SK-N-SH (cell line): ENCODE results near the gene VN1R4. TPM values are rescaled to one million over a fixed set of nuclear protein-coding genes. Genes with fewer than 3 reads are reported as not detected.

ENCODE experiments used
- CTCF ChIA-PET: fragments of 300-600, 350-600 bp; formaldehyde crosslinking; extraction: SDS; loops from one replicate; lab custom pipeline; 2021; lab: Yijun Ruan, JAX
- POLR2A ChIA-PET: fragments of 350-600 bp; sonication (Branson Sonifier 250); formaldehyde crosslinking; extraction: SDS; loops from one replicate; lab custom pipeline; 2020; ENCODE audit warnings: antibody characterized with exemption, inconsistent platforms; lab: Yijun Ruan, JAX
- DNase-seq: peaks from one replicate; pipeline ENCODE4 v3.0.0; 2012
- H2AFZ ChIP-seq: fragments of 200-600 bp; sonication (generic); 2 replicates; pipeline ENCODE4 v1.8.1; 2016; ENCODE audit warnings: antibody characterized with exemption, mild to moderate bottlenecking, low read depth
- H3F3A ChIP-seq: fragments of 200-600 bp; sonication (generic); replicated peaks from 2 replicates; pipeline ENCODE3; 2016; ENCODE audit warnings: antibody characterized with exemption, mild to moderate bottlenecking; ENCODE audit not compliant: insufficient read depth
- H3K27ac ChIP-seq, 2 experiments: fragments of 200-500 bp in 1 of 2; fragments of 200-600 bp in 1 of 2; sonication (Bioruptor generic) in 1 of 2; sonication (generic), shearing (Covaris generic) in 1 of 2; 2 replicates each; pipeline versions ENCODE4 v1.5.1 to v1.6.1; 2014 to 2016; ENCODE audit warnings: low read depth in 2 of 2, inconsistent platforms in 1 of 2, low read length in 1 of 2, mild to moderate bottlenecking in 1 of 2, mixed read lengths in 1 of 2
- H3K27me3 ChIP-seq: fragments of 200-600 bp; sonication (generic), shearing (Covaris generic); 2 replicates; pipeline ENCODE4 v1.6.1; 2016; ENCODE audit warnings: mixed run types; ENCODE audit not compliant: insufficient read depth
- H3K36me3 ChIP-seq, 2 experiments: fragments of 200-500 bp in 1 of 2; fragments of 200-600 bp in 1 of 2; sonication (Bioruptor generic) in 1 of 2; sonication (generic) in 1 of 2; replicated peaks in 1 of 2; 2 replicates each; pipeline versions ENCODE3 to v1.5.1; 2014 to 2016; ENCODE audit warnings: low read length in 1 of 2, mild to moderate bottlenecking in 1 of 2; ENCODE audit not compliant: insufficient read depth in 2 of 2, control insufficient read depth in 1 of 2
- H3K4me1 ChIP-seq, 2 experiments: fragments of 200-500 bp in 1 of 2; fragments of 200-600 bp in 1 of 2; sonication (Bioruptor generic) in 1 of 2; sonication (generic), shearing (Covaris generic) in 1 of 2; 2 replicates each; pipeline versions ENCODE4 v1.5.1 to v1.6.1; 2014 to 2016; ENCODE audit warnings: low read depth in 1 of 2, low read length in 1 of 2, mixed run types in 1 of 2; ENCODE audit not compliant: insufficient read depth in 2 of 2, control insufficient read depth in 1 of 2
- H3K4me2 ChIP-seq: fragments of 200-600 bp; sonication (generic), shearing (Covaris generic); 2 replicates; pipeline ENCODE4 v1.6.1; 2017; ENCODE audit warnings: mixed run types
- H3K4me3 ChIP-seq, 2 experiments: fragments of 200-500 bp in 1 of 2; fragments of 200-600 bp in 1 of 2; sonication (Bioruptor generic) in 1 of 2; sonication (generic), shearing (Covaris generic) in 1 of 2; 2 replicates each; pipeline versions ENCODE4 v1.5.1 to v1.8.1; 2014 to 2016; ENCODE audit warnings: low read depth in 2 of 2, inconsistent platforms in 1 of 2, low read length in 1 of 2, mild to moderate bottlenecking in 1 of 2, mixed read lengths in 1 of 2, moderate library complexity in 1 of 2
- H3K79me2 ChIP-seq: fragments of 200-600 bp; sonication (generic); 2 replicates; pipeline ENCODE4 v1.8.1; 2017; ENCODE audit warnings: mild to moderate bottlenecking; ENCODE audit not compliant: insufficient read depth
- H3K9ac ChIP-seq: fragments of 200-600 bp; sonication (generic); 2 replicates; pipeline ENCODE4 v1.6.1; 2017; ENCODE audit warnings: mixed run types
- H3K9me2 ChIP-seq: fragments of 200-600 bp; sonication (generic); 2 replicates; pipeline ENCODE4 v1.6.1; 2017; ENCODE audit warnings: mixed run types
- H3K9me3 ChIP-seq: fragments of 200-600 bp; sonication (generic); 2 replicates; pipeline ENCODE4 v1.6.1; 2017; ENCODE audit warnings: mixed run types, mild to moderate bottlenecking, moderate library complexity
- H4K20me1 ChIP-seq: fragments of 200-600 bp; sonication (generic); 2 replicates; pipeline ENCODE4 v1.6.1; 2017; ENCODE audit warnings: mild to moderate bottlenecking, mixed run types; ENCODE audit not compliant: insufficient read depth
- CHD2 ChIP-seq: fragments of 150-350 bp; IDR thresholded peaks from 2 replicates; pipeline ENCODE4 v1.6.1; 2018; ENCODE audit warnings: low read length; ENCODE audit not compliant: partially characterized antibody
- EP300 ChIP-seq, 2 experiments: IDR thresholded peaks; 2 replicates each; pipeline versions ENCODE4 v1.4.0 to v1.6.1; 2012; ENCODE audit warnings: borderline replicate concordance in 1 of 2, low read depth in 1 of 2, low read length in 1 of 2
- EZH2phosphoT487 ChIP-seq: fragments of 200-600 bp; sonication (generic); IDR thresholded peaks from 2 replicates; pipeline ENCODE4 v1.6.1; 2017; ENCODE audit warnings: low read depth, mixed run types, mild to moderate bottlenecking, antibody characterized with exemption, moderate library complexity, borderline replicate concordance
- FOSL2 ChIP-seq: IDR thresholded peaks from 2 replicates; pipeline ENCODE4 v1.4.0; 2012; ENCODE audit warnings: low read depth, mild to moderate bottlenecking, moderate library complexity, borderline replicate concordance
- FOXJ3 ChIP-seq: sonication (generic); formaldehyde crosslinking; IDR thresholded peaks from 2 replicates; pipeline ENCODE4 v1.5.1; 2020; ENCODE audit warnings: mild to moderate bottlenecking, missing genetic modification reagents
- FOXM1 ChIP-seq: IDR thresholded peaks from 2 replicates; pipeline ENCODE4 v1.4.0; 2012; ENCODE audit warnings: low read depth, mild to moderate bottlenecking
- GABPA ChIP-seq: IDR thresholded peaks from 2 replicates; pipeline ENCODE4 v1.4.0; 2012; ENCODE audit warnings: low read depth, mild to moderate bottlenecking
- GATA2 ChIP-seq: sonication (generic); formaldehyde crosslinking; IDR thresholded peaks from 2 replicates; pipeline ENCODE4 v1.5.0; 2020; ENCODE audit warnings: mild to moderate bottlenecking, missing genetic modification reagents
- MXI1 ChIP-seq: IDR thresholded peaks from 2 replicates; pipeline ENCODE4 v1.6.1; 2012; ENCODE audit warnings: mild to moderate bottlenecking, low read depth, low read length, improper control_type of control experiment
- NFIC ChIP-seq: IDR thresholded peaks from 2 replicates; pipeline ENCODE4 v1.4.0; 2012; ENCODE audit warnings: borderline replicate concordance
- NRF1 ChIP-seq: IDR thresholded peaks from 2 replicates; pipeline ENCODE4 v1.6.1; 2012; ENCODE audit warnings: low read depth, mild to moderate bottlenecking, low read length
- POLR2AphosphoS5 ChIP-seq: IDR thresholded peaks from 2 replicates; pipeline ENCODE4 v1.6.1; 2012; ENCODE audit warnings: low read depth, low read length
- RAD21 ChIP-seq: IDR thresholded peaks from 2 replicates; pipeline ENCODE4 v1.6.1; 2012; ENCODE audit warnings: mild to moderate bottlenecking, low read length
- RCOR1 ChIP-seq: fragments of 150-350 bp; IDR thresholded peaks from 2 replicates; pipeline ENCODE4 v1.6.1; 2017; ENCODE audit warnings: antibody characterized with exemption, low read length
- RXRA ChIP-seq: IDR thresholded peaks from 2 replicates; pipeline ENCODE4 v1.4.0; 2012; ENCODE audit warnings: low read depth, mild to moderate bottlenecking, borderline replicate concordance
- SMC3 ChIP-seq: IDR thresholded peaks from 2 replicates; pipeline ENCODE4 v1.6.1; 2012; ENCODE audit warnings: low read depth, low read length, improper control_type of control experiment
- TCF12 ChIP-seq: IDR thresholded peaks from 2 replicates; pipeline ENCODE4 v1.4.0; 2012
- TEAD4 ChIP-seq: IDR thresholded peaks from 2 replicates; pipeline ENCODE4 v1.4.0; 2012; ENCODE audit warnings: mild to moderate bottlenecking, borderline replicate concordance; ENCODE audit not compliant: insufficient read depth
- YY1 ChIP-seq: IDR thresholded peaks from 2 replicates; pipeline ENCODE4 v1.4.0; 2012; ENCODE audit warnings: low read depth, mild to moderate bottlenecking
- WGBS: methylation state at CpG from one replicate; pipeline ENCODE4 v1.1.6; 2017; ENCODE audit warnings: low lambda C conversion rate; 5-methylcytosine and 5-hydroxymethylcytosine counted together
- polyA plus RNA-seq, 3 experiments: library from polyadenylated mRNA; depleted of rRNA; stranded (reverse); fragments of >200 nt; gene quantifications; 2 replicates each; pipeline ENCODE4 v1.2.3, GENCODE V29; 2012
- TF ChIP-seq, protein P1 (sequence below): IDR thresholded peaks from 2 replicates; pipeline ENCODE4; 2012
- TF ChIP-seq, protein P2 (sequence below): IDR thresholded peaks from 2 replicates; pipeline ENCODE4 v1.4.0; 2012; ENCODE audit warnings: low read depth
- TF ChIP-seq, protein P3 (sequence below): IDR thresholded peaks from 2 replicates; pipeline ENCODE4 v1.4.0; 2012; ENCODE audit warnings: low read depth, borderline replicate concordance
- TF ChIP-seq, protein P4 (sequence below): fragments of 200-600 bp; sonication (generic); IDR thresholded peaks from 2 replicates; pipeline ENCODE4 v1.6.1; 2017; ENCODE audit warnings: antibody characterized with exemption, mild to moderate bottlenecking, moderate library complexity

VN1R4 gene
- polyA plus RNA-seq, 1 of the 3 experiments (the other 2 are of a cell fraction): not detected

- DNase-seq: no peak
- Histone ChIP-seq H3K9me3 (peaks cover 31% of the 10 kb centered on the region), H3F3A (no peaks in the 10 kb centered on the region), H3K9ac (no peak overlapping the region), H3K79me2 (no peaks in the 10 kb centered on the region), H3K27me3 (no peaks in the 10 kb centered on the region), H3K27ac (no peak overlapping the region), H3K36me3 (peaks cover 17 to 27% of the 10 kb centered on the region in 2 experiments), H3K4me2 (no peak overlapping the region), H2AFZ (no peak overlapping the region), H4K20me1 (no peaks in the 10 kb centered on the region)
- CTCF ChIA-PET: no interaction called here
- TF ChIP-seq RXRA (no peak), FOSL2 (no peak), GATA2 (CRISPR knock-in tag) (no peak), GABPA (no peak), EP300 (IDR thresholded peaks at IDR 0.05; ENCODE audit: borderline replicate concordance in 1 of 2, low read depth in 1 of 2, low read length in 1 of 2) (no peak), NFIC (no peak), SMC3 (no peak), TCF12 (no peak), EZH2phosphoT487 (no peak), CHD2 (no peak)
- TF ChIP-seq, protein P1, sequence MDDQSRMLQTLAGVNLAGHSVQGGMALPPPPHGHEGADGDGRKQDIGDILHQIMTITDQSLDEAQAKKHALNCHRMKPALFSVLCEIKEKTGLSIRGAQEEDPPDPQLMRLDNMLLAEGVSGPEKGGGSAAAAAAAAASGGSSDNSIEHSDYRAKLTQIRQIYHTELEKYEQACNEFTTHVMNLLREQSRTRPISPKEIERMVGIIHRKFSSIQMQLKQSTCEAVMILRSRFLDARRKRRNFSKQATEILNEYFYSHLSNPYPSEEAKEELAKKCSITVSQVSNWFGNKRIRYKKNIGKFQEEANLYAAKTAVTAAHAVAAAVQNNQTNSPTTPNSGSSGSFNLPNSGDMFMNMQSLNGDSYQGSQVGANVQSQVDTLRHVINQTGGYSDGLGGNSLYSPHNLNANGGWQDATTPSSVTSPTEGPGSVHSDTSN: no peak
- TF ChIP-seq, protein P2, sequence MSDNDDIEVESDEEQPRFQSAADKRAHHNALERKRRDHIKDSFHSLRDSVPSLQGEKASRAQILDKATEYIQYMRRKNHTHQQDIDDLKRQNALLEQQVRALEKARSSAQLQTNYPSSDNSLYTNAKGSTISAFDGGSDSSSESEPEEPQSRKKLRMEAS: no peak
- TF ChIP-seq, all 33 proteins: peak for 0
- POLR2A ChIA-PET: no interaction called here
- no peaks in the 10 kb centered on the region for H3K4me1 ChIP-seq
- 20% methylated on average over 1 of the region's 1 CpG for WGBS
- no peaks in the 10 kb centered on the region for H3K9me2 ChIP-seq
- H3K4me3 ChIP-seq: no peak overlapping the region
Observed at GRCh38 chr19:53246498-53246897, 21.0 kb downstream of the VN1R4 start.

DNA sequence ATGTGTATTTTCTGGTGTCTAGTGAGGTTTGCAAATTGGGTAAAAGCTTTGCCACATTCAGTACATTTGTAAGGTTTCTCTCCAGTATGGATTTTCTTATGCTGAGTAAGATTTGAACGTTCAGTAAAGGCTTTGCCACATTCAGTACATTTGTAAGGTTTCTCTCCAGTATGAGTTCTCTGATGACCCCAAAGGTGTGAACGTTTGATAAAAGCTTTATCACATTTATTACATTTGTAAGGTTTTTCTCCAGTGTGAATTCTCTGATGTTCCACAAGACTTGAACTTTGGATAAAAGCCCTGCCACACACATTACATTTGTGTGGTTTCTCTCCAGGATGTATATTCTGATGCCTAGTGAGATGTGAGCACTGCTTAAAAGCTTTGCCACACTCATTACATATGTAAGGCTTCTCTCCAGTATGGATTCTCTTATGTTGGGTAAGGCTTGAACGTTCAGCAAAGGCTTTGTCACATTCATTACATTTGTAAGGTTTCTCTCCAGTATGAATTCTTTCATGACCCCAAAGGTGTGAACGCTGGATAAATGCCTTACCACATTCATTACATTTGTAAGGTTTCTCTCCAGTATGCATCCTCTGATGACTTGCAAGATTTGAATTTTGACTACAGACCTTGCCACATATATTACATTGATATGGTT lies 30.3 kb downstream of the VN1R4 start:
- no peak overlapping the region for H3K27ac ChIP-seq
- CTCF ChIA-PET: interaction anchor here (0.9 kb wide), 1 partner anchor 42 kb away, joined by 3 read pairs; no protein-coding TSS in a partner anchor
- no peak overlapping the region for H2AFZ ChIP-seq
- H3K9me2 ChIP-seq: no peaks in the 10 kb centered on the region
- H3K79me2 ChIP-seq: no peaks in the 10 kb centered on the region
- H3K27me3 ChIP-seq: no peaks in the 10 kb centered on the region
- no peaks in the 10 kb centered on the region for H4K20me1 ChIP-seq
- H3K4me1 ChIP-seq: no peaks in the 10 kb centered on the region
- peaks cover 16 to 25% of the 10 kb centered on the region in 2 experiments for H3K36me3 ChIP-seq
- no peaks in the 10 kb centered on the region for H3F3A ChIP-seq
- H3K4me2 ChIP-seq: no peak overlapping the region
- H3K9me3 ChIP-seq: peaks cover 33% of the 10 kb centered on the region
- H3K4me3 ChIP-seq: no peak overlapping the region; a peak in 1 of 4 replicates
- H3K9ac ChIP-seq: no peak overlapping the region
- no peak for DNase-seq
- WGBS: 27% methylated on average over 4 of the region's 4 CpGs
- POLR2A ChIA-PET: no interaction called here
- TF ChIP-seq RAD21 (no peak), RCOR1 (no peak), MXI1 (no peak), FOXJ3 (CRISPR knock-in tag) (no peak), POLR2AphosphoS5 (no peak), NFIC (no peak), TCF12 (no peak), FOSL2 (no peak), TEAD4 (no peak), YY1 (no peak), GATA2 (CRISPR knock-in tag) (no peak), FOXM1 (no peak), NRF1 (no peak)
- TF ChIP-seq, protein P3, sequence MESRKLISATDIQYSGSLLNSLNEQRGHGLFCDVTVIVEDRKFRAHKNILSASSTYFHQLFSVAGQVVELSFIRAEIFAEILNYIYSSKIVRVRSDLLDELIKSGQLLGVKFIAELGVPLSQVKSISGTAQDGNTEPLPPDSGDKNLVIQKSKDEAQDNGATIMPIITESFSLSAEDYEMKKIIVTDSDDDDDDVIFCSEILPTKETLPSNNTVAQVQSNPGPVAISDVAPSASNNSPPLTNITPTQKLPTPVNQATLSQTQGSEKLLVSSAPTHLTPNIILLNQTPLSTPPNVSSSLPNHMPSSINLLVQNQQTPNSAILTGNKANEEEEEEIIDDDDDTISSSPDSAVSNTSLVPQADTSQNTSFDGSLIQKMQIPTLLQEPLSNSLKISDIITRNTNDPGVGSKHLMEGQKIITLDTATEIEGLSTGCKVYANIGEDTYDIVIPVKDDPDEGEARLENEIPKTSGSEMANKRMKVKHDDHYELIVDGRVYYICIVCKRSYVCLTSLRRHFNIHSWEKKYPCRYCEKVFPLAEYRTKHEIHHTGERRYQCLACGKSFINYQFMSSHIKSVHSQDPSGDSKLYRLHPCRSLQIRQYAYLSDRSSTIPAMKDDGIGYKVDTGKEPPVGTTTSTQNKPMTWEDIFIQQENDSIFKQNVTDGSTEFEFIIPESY: no peak
- TF ChIP-seq, protein P4, sequence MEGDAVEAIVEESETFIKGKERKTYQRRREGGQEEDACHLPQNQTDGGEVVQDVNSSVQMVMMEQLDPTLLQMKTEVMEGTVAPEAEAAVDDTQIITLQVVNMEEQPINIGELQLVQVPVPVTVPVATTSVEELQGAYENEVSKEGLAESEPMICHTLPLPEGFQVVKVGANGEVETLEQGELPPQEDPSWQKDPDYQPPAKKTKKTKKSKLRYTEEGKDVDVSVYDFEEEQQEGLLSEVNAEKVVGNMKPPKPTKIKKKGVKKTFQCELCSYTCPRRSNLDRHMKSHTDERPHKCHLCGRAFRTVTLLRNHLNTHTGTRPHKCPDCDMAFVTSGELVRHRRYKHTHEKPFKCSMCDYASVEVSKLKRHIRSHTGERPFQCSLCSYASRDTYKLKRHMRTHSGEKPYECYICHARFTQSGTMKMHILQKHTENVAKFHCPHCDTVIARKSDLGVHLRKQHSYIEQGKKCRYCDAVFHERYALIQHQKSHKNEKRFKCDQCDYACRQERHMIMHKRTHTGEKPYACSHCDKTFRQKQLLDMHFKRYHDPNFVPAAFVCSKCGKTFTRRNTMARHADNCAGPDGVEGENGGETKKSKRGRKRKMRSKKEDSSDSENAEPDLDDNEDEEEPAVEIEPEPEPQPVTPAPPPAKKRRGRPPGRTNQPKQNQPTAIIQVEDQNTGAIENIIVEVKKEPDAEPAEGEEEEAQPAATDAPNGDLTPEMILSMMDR: no peak
- TF ChIP-seq, protein P2: no peak
